ENCODE results near the gene EFCC1. TPM values are rescaled to one million over a fixed set of nuclear protein-coding genes. Genes with fewer than 3 reads are reported as not detected.

Gene EFCC1
- total and polyA plus RNA-seq, 7 donors = 0.46 to 15.0 (median 4.6) TPM

GRCh38 chr3:129034642-129035041 is 33.5 kb downstream of the EFCC1 start:
- 92 to 93% methylated on average over 6 of the region's 6 CpGs for WGBS, 2 donors
- H3K27ac ChIP-seq = no peak overlapping the region
- no peak for TF ChIP-seq EP300 (IDR thresholded peaks at IDR 0.05)
- peaks cover 0 to 7% (median 0%) of the 10 kb centered on the region in 4 donors for H3K36me3 ChIP-seq
- no peak for DNase-seq
- peaks cover 0 to 1% (median 0%) of the 10 kb centered on the region in 3 donors for H3K27me3 ChIP-seq
- no peak overlapping the region for H3K4me3 ChIP-seq
- no peaks in the 10 kb centered on the region for H3K4me1 ChIP-seq
- peaks cover 0 to 3% (median 0%) of the 10 kb centered on the region in 4 donors for H3K9me3 ChIP-seq
- intact Hi-C loops (cut with DNase I) = no loop called here

- 85 to 88% methylated on average over 11 of the region's 11 CpGs for WGBS, 2 donors
- DNase-seq = no peak
- no peak for TF ChIP-seq CTCF (IDR thresholded peaks at IDR 0.05)
- TF ChIP-seq EP300 (IDR thresholded peaks at IDR 0.05) = no peak
- TF ChIP-seq POLR2A (IDR thresholded peaks at IDR 0.05) = no peak
- TF ChIP-seq POLR2AphosphoS5 (IDR thresholded peaks at IDR 0.05) = no peak
Measured at GRCh38 chr3:129035360-129036221, 34.5 kb downstream of the EFCC1 start.

GRCh38 chr3:129036222-129037092 is 35.4 kb downstream of the EFCC1 start:
- Histone ChIP-seq H3K27me3 (peaks cover 0 to 4% (median 3%) of the 10 kb centered on the region in 3 donors), H3K36me3 (peaks cover 0 to 7% (median 0%) of the 10 kb centered on the region in 4 donors), H3K27ac (no peak overlapping the region), H3K4me3 (no peak overlapping the region), H3K4me1 (no peaks in the 10 kb centered on the region), H3K9me3 (no peaks in the 10 kb centered on the region)
- intact Hi-C loops (cut with DNase I) = no loop called here
- 83% methylated on average over 10 of the region's 10 CpGs for WGBS, 2 donors
- TF ChIP-seq CTCF (IDR thresholded peaks at IDR 0.05) = no peak
- no peak for TF ChIP-seq POLR2A (IDR thresholded peaks at IDR 0.05)
- DNase-seq = no peak

More at GRCh38 chr3:129035360-129036221, 34.5 kb downstream of the EFCC1 start:
- Histone ChIP-seq H3K4me1 (no peaks in the 10 kb centered on the region), H3K9me3 (no peaks in the 10 kb centered on the region), H3K27me3 (peaks cover 0 to 4% (median 3%) of the 10 kb centered on the region in 3 donors), H3K4me3 (no peak overlapping the region), H3K27ac (no peak overlapping the region), H3K36me3 (peaks cover 0 to 7% (median 0%) of the 10 kb centered on the region in 4 donors)
- intact Hi-C loops (cut with DNase I) = no loop called here

GRCh38 chr3:129037093-129037419 is 36.0 kb downstream of the EFCC1 start:
- Histone ChIP-seq H3K27ac (no peak overlapping the region), H3K36me3 (peaks cover 0 to 7% (median 0%) of the 10 kb centered on the region in 4 donors), H3K9me3 (no peaks in the 10 kb centered on the region), H3K27me3 (peaks cover 0 to 4% (median 3%) of the 10 kb centered on the region in 3 donors), H3K4me3 (no peak overlapping the region), H3K4me1 (no peaks in the 10 kb centered on the region)
- peak; percentile 52 for DNase-seq
- TF ChIP-seq CTCF (IDR thresholded peaks at IDR 0.05) (no peak), POLR2AphosphoS5 (IDR thresholded peaks at IDR 0.05) (no peak), POLR2A (IDR thresholded peaks at IDR 0.05) (no peak), EP300 (IDR thresholded peaks at IDR 0.05) (no peak)
- WGBS, 2 donors = 1 to 42% methylated on average over 2 of the region's 2 CpGs
- intact Hi-C loops (cut with DNase I) = no loop called here

Measured in sigmoid colon (tissue), 7 donors.